SK-N-MC (cell line): ENCODE measurements around the gene ARSG.

Experiments used
- EZH2 ChIP-seq: fragments of 200-600 bp; sonication (generic); IDR thresholded peaks from one replicate; pipeline ENCODE4 v1.6.1; 2017; ENCODE audit warnings: antibody characterized with exemption
- FOXP2 ChIP-seq: optimal IDR thresholded peaks from 2 replicates; pipeline ENCODE3; 2011; ENCODE audit warnings: mild to moderate bottlenecking, moderate library complexity; ENCODE audit not compliant: insufficient read depth; ENCODE audit errors: extremely low read length, control extremely low read depth
- POLR2AphosphoS5 ChIP-seq: IDR thresholded peaks from 2 replicates; pipeline ENCODE4 v1.6.1; 2012; ENCODE audit warnings: mild to moderate bottlenecking, low read depth, low read length, borderline replicate concordance

DNA sequence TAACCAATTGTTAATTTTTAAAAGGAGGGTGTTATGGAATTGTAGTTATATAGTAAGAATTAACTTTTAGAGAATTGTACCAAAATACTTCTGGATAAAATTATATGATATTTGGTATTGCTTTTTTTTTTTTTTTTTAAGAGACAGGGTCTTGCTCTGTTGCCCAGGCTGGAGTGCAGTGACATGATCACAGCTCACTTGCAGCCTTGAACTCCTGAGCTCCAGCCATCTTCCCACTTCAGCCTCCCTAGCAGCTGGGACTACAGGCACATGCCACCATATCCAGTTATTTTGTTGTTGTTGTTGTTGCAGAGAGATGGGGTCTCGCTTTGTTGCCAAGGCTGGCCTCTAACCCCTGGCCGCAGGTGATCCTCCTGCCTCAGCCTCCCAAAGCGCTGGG lies 8.5 kb downstream of the ARSG start:
- TF ChIP-seq POLR2AphosphoS5 (no peak), EZH2 (no peak), FOXP2 (no peak)
